Gastroesophageal sphincter (tissue), 4 donors: ENCODE results near the gene LMCD1. TPM values are rescaled to one million over a fixed set of nuclear protein-coding genes. Genes with fewer than 3 reads are reported as not detected.

Experiments used
- ATAC-seq: fragments of 150-250 bp; one replicate; pipeline ENCODE4 v1.9.1; 2016; ENCODE audit warnings: mild to moderate bottlenecking, moderate library complexity
- H3K27ac ChIP-seq, 4 donors: fragments of 200-600 bp; sonication (generic) in 3 of 4; 1 replicate in 3 of 4; 2 replicates in 1 of 4; pipeline ENCODE4 v1.5.1; 2016 to 2019
- H3K27me3 ChIP-seq: fragments of 200-600 bp; sonication (generic); one replicate; pipeline ENCODE4 v1.5.1; 2019
- H3K36me3 ChIP-seq, 2 donors: fragments of 200-600 bp; sonication (generic); one replicate each; pipeline ENCODE4 v1.5.1; 2019; ENCODE audit warnings: control low read depth in 1 of 2
- H3K4me1 ChIP-seq, 3 donors: fragments of 200-600 bp; sonication (generic); 1 replicate in 2 of 3; 2 replicates in 1 of 3; pipeline ENCODE4 v1.5.1; 2016 to 2019; ENCODE audit warnings: control low read depth in 2 of 3
- H3K4me3 ChIP-seq, 2 donors: fragments of 200-600 bp; sonication (generic); one replicate each; pipeline ENCODE4 v1.5.1; 2019; ENCODE audit warnings: mild to moderate bottlenecking in 1 of 2, moderate library complexity in 1 of 2
- H3K9me3 ChIP-seq, 3 donors: fragments of 200-600 bp; sonication (generic); one replicate each; pipeline ENCODE4 v1.5.1; 2017 to 2019; ENCODE audit warnings: control low read depth in 2 of 3
- CTCF ChIP-seq, 4 experiments: fragments of 200-600 bp in 2 of 4; fragments of 450-650 bp in 2 of 4; sonication (generic) in 1 of 4; IDR thresholded peaks; one replicate each; pipeline ENCODE4 v1.5.1; 2017 to 2019; ENCODE audit warnings: antibody characterized with exemption in 4 of 4, mild to moderate bottlenecking in 2 of 4, moderate library complexity in 2 of 4
- EP300 ChIP-seq: sonication (generic); formaldehyde crosslinking; IDR thresholded peaks from one replicate; pipeline ENCODE4 v1.6.1; 2017; ENCODE audit warnings: antibody characterized with exemption, mild to moderate bottlenecking
- POLR2A ChIP-seq, 2 donors: fragments of 450-650 bp; IDR thresholded peaks; one replicate each; pipeline ENCODE4 v1.6.1; 2017; ENCODE audit warnings: antibody characterized with exemption in 2 of 2, mild to moderate bottlenecking in 2 of 2, moderate library complexity in 1 of 2
- POLR2AphosphoS5 ChIP-seq: sonication (generic); formaldehyde crosslinking; IDR thresholded peaks from one replicate; pipeline ENCODE4 v1.6.1; 2017; ENCODE audit warnings: antibody characterized with exemption
- WGBS, 2 donors: methylation state at CpG; one replicate each; pipeline ENCODE4 v1.1.5; 2018; ENCODE audit warnings: low coverage in 1 of 2; 5-methylcytosine and 5-hydroxymethylcytosine counted together
- total RNA-seq, 4 donors: library from RNA; depleted of rRNA; stranded (reverse); fragments of >200 nt; gene quantifications; one replicate each; pipeline ENCODE4 v1.1.0, GENCODE V29; 2016

Gene LMCD1
- total RNA-seq, 4 donors from 2014 or later = 17.6 to 318 (median 136) TPM

GRCh38 chr3:8497582-8497981, 4.0 kb upstream of the LMCD1 start:
- ATAC-seq = no peak
- no peaks in the 10 kb centered on the region for H3K9me3 ChIP-seq
- H3K27me3 ChIP-seq = no peaks in the 10 kb centered on the region
- WGBS, 2 donors = 65 to 100% methylated on average over 1 of the region's 1 CpG
- H3K4me1 ChIP-seq = peaks cover 0 to 23% (median 3%) of the 10 kb centered on the region in 3 donors
- no peak overlapping the region for H3K4me3 ChIP-seq
- no peak for TF ChIP-seq CTCF (IDR thresholded peaks at IDR 0.05)
- no peak overlapping the region for H3K27ac ChIP-seq
- no peaks in the 10 kb centered on the region for H3K36me3 ChIP-seq

GRCh38 chr3:8499181-8499611, 2.4 kb upstream of the LMCD1 start:
- Histone ChIP-seq H3K27me3 (no peaks in the 10 kb centered on the region), H3K9me3 (no peaks in the 10 kb centered on the region), H3K4me1 (peaks cover 0 to 39% (median 3%) of the 10 kb centered on the region in 3 donors), H3K27ac (peak overlapping the region in 3 of 4 donors; percentile 66 to 90 (median 85)), H3K36me3 (no peaks in the 10 kb centered on the region), H3K4me3 (no peak overlapping the region)
- no peak for ATAC-seq
- 26 to 29% methylated on average over 1 of the region's 1 CpG for WGBS, 2 donors
- no peak for TF ChIP-seq POLR2A (IDR thresholded peaks at IDR 0.05)
- TF ChIP-seq EP300 = no peak
- no peak for TF ChIP-seq CTCF (IDR thresholded peaks at IDR 0.05)
- no peak for TF ChIP-seq POLR2AphosphoS5

- ATAC-seq = peak; percentile 6
- peaks cover 0 to 42% (median 3%) of the 10 kb centered on the region in 3 donors for H3K4me1 ChIP-seq
Observed at GRCh38 chr3:8500319-8500988, 1.2 kb upstream of the LMCD1 start.

GRCh38 chr3:8500989-8501370, 643 bp upstream of the LMCD1 start:
- Histone ChIP-seq H3K27ac (peak overlapping the region; percentile 53 to 90 (median 85)), H3K27me3 (no peaks in the 10 kb centered on the region), H3K4me1 (peaks cover 0 to 47% (median 3%) of the 10 kb centered on the region in 3 donors), H3K9me3 (no peaks in the 10 kb centered on the region), H3K36me3 (no peaks in the 10 kb centered on the region), H3K4me3 (peak overlapping the region; percentile 43 to 58)
- 0 to 2% methylated on average over 5 to 8 of the region's 8 CpGs for WGBS, 2 donors
- TF ChIP-seq POLR2A (IDR thresholded peaks at IDR 0.05) (no peak), EP300 (no peak), POLR2AphosphoS5 (no peak), CTCF (IDR thresholded peaks at IDR 0.05) (no peak)
- ATAC-seq = peak; percentile 12

More at GRCh38 chr3:8500319-8500988, 1.2 kb upstream of the LMCD1 start:
- H3K36me3 ChIP-seq = no peaks in the 10 kb centered on the region
- H3K27ac ChIP-seq = peak overlapping the region; percentile 53 to 90 (median 85)
- no peaks in the 10 kb centered on the region for H3K27me3 ChIP-seq
- H3K9me3 ChIP-seq = no peaks in the 10 kb centered on the region
- TF ChIP-seq POLR2AphosphoS5 = peak; percentile 50
- TF ChIP-seq CTCF (IDR thresholded peaks at IDR 0.05) = no peak
- no peak for TF ChIP-seq EP300
- TF ChIP-seq POLR2A (IDR thresholded peaks at IDR 0.05) = no peak
- peak overlapping the region in 1 of 2 donors; percentile 58 for H3K4me3 ChIP-seq
- WGBS, 2 donors = 27 to 31% methylated on average over 8 to 9 of the region's 11 CpGs

- no peaks in the 10 kb centered on the region for H3K36me3 ChIP-seq
- ATAC-seq = no peak
- TF ChIP-seq POLR2AphosphoS5 (no peak), EP300 (no peak), CTCF (IDR thresholded peaks at IDR 0.05) (no peak)
- no peaks in the 10 kb centered on the region for H3K27me3 ChIP-seq
- no peaks in the 10 kb centered on the region for H3K9me3 ChIP-seq
- H3K4me3 ChIP-seq = peak overlapping the region in 1 of 2 donors; percentile 43
- peaks cover 0 to 59% (median 3%) of the 10 kb centered on the region in 3 donors for H3K4me1 ChIP-seq
- peak overlapping the region in 3 of 4 donors; percentile 61 to 79 (median 71) for H3K27ac ChIP-seq
- WGBS, 2 donors = 71 to 73% methylated on average over 1 of the region's 1 CpG
Observed at GRCh38 chr3:8503461-8503860, 1.8 kb downstream of the LMCD1 start.
